Measurements from ENCODE around the gene POLD1.
"Not testable (repeated sequence)": the region's sequence is repeated elsewhere in the genome, so short reads cannot be mapped to it uniquely, and the experiment has no call there.

The POLD1 gene

DNA sequence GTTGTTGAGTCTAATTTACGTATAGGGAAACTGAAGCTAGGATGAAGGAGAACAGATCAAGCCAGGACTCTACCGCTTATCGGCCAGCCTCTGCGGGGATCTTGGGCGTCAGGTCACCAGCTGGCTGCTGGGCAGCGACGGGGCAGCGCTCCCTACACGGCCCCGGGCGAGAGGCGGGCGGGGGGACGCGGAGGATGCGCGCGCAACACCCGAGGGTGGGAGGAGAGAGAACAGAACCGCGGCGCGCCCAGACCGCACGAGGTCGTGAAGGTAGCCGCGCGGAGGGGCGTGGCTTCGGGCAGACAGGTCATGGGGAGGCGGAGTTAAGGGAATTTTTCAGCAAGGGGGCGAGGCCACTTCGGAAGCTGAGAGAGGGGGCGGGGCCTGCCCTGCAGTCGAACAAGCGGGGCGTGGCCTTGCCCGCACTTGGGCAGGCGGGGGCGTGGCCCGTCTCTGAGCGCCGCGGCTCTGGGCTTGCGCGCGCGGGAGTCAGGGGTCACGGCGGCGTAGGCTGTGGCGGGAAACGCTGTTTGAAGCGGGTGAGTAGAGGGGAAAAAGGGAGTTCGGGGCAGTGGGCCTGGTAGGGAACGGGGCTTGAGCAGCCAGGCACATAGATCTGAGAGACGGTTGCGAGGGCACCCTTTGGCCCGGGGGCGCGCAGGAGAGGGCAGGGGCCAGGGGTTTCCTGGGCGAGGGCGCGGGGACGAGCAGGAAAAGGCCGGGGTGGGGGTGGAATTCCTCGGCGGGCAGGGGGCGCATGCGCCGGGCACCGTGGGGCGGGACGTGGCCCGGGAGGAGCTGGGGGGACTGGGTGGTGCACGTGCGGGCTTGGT lies at the start of gene POLD1:
Gene POLD1 (plus strand): TSS at position 496 of the 833 bp plus-strand sequence. CDS start 14,505 bp downstream, outside the sequence.
- no peak for TF ChIP-seq CTCF (conservative IDR thresholded peaks at IDR 0.05)
- peak within 1 kb of the TSS; percentile 75 for H3K27ac ChIP-seq

GRCh38 chr19:50334741-50335421 lies 49.3 kb upstream of the POLD1 start:
- H3K27ac ChIP-seq, result no peak overlapping the region
- no peak for TF ChIP-seq CTCF (conservative IDR thresholded peaks at IDR 0.05)

- not testable (repeated sequence) for H3K27ac ChIP-seq
These were observed 47.1 kb upstream of the POLD1 start for GRCh38 chr19:50337031-50337430.

GRCh38 chr19:50340331-50340730 lies 43.8 kb upstream of the POLD1 start:
- H3K27ac ChIP-seq, result no peak overlapping the region
- TF ChIP-seq CTCF (conservative IDR thresholded peaks at IDR 0.05), result no peak

- no peak for TF ChIP-seq CTCF (conservative IDR thresholded peaks at IDR 0.05)
- H3K27ac ChIP-seq, result no peak overlapping the region
These were observed 43.0 kb upstream of the POLD1 start for GRCh38 chr19:50341091-50341564.

GRCh38 chr19:50344661-50345318 lies 39.4 kb upstream of the POLD1 start:
- no peak overlapping the region for H3K27ac ChIP-seq
- TF ChIP-seq CTCF (conservative IDR thresholded peaks at IDR 0.05), result no peak

DNA sequence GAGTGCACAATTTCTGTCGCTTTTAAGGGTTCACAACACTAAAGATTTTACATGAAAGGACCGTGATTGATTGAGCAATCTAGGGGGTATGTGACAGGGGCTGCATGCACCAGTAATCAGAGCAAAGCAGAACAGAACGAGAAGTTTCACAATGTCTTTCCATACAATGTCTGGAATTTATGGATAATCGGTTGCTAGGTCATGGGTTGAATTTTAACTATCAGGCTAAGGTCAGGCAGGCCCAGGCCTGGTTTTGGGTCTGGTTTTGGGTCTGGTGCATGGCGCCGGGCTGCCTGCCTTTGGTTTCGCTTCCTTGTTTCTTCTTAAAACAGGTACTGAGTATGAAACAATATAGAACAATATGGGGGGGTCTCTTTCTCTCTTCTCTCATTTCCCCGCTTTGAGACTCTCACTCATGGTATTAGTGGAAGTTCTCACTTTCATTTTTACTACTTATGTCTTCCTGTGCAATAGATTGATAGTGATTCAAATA lies 37.0 kb upstream of the POLD1 start:
- not testable (repeated sequence) for H3K27ac ChIP-seq

DNA sequence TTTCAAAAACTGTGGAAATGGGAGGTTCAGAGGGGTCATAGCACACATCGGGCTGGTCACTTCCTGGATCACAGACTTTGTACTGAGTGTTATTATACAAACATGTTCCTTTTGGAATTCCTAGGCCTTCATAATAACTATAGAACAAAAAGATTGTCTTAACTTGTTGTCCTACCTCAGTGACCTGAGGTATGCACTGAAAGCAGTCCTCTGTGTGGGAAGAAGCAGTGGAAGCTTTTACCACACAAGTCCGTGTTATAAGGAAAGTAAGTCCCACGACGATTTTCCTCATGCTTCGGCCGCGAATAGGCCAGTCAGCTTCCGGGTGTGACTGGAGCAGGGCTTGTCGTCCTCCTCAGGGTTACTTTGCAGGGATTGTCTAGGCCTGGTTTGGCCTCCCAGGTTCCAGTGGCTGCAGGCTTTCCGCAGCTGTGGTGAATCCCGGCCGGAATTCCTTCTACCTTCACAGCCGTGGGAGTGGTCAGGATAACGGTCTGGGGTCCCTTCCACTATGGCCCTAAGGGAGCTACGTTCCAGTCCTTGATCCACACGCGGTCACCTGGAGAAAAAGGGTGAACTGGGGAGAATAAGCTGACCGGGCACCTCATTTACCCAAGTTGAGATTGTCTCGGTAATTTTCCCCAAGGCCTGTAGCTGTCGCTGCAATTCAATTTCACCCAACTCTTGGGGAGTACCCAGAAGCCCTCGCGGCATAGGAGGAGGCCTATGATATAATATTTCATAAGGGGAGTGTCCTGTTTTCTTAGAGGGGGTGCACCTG lies 34.7 kb upstream of the POLD1 start:
- no peak overlapping the region for H3K27ac ChIP-seq
- no peak for TF ChIP-seq CTCF (conservative IDR thresholded peaks at IDR 0.05)
